ENCODE measurements around the gene CLEC2A. TPM values are rescaled to one million over a fixed set of nuclear protein-coding genes. Genes with fewer than 3 reads are reported as not detected.

The CLEC2A gene
- total and polyA plus RNA-seq, 5 experiments from 2014 or later, result not detected

DNA sequence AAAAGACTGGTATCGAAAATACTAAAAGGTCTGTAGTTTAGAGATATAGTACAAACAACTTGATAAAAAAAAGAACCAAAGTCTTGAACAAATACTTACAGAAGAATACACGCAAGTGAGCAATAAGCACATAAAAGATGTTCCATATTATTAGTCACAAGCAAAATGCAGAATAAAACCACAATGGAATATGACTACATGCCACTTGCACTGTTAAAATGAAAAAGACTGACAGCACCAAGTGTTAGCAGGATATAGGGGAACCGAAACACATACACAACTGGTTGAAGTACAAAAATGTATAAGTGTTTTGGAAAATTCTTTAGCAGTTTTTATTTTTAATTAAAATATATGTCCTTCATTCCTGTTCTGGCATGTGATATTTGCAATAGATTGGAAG is 3.6 kb downstream of the CLEC2A start:
- no peak for DNase-seq
- Mint-ChIP-seq H3K36me3 (no peaks in the 10 kb centered on the region), H3K4me1 (peaks cover 2 to 6% (median 4%) of the 10 kb centered on the region in 4 donors), H3K27ac (no peak overlapping the region), H3K4me3 (no peak overlapping the region), H3K27me3 (peaks cover 0 to 4% (median 0%) of the 10 kb centered on the region in 5 donors), H3K9me3 (peaks cover 0 to 2% (median 0%) of the 10 kb centered on the region in 9 donors)
- POLR2A ChIA-PET, result no interaction called here
- no peak for ATAC-seq

DNA sequence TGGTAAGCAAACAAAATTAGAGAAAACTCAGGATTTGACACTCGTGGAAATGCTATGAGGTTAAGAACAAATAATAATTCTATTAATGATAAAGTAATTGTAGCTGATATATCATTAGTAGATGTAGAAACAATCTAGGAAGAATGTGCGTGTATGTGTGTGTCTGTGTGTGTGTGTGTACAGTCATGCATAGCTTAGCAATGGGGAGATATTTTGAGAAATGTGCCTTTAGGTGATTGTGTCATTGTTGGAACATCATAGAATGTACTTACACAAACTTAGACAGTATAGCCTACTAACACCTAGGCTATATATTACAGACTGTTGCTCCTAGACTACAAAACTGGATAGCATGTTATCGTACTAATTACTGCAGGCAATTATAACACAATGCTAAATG is 5.3 kb downstream of the CLEC2A start:
- Mint-ChIP-seq H3K27me3 (peaks cover 0 to 4% (median 0%) of the 10 kb centered on the region in 5 donors), H3K27ac (no peak overlapping the region), H3K4me1 (peaks cover 6 to 13% (median 12%) of the 10 kb centered on the region in 4 donors), H3K4me3 (no peak overlapping the region), H3K9me3 (peaks cover 0 to 2% (median 0%) of the 10 kb centered on the region in 9 donors), H3K36me3 (no peaks in the 10 kb centered on the region)
- DNase-seq (no peak), ATAC-seq (no peak)
- POLR2A ChIA-PET, result interaction anchor here (0.5 to 0.8 kb wide), 2 partner anchors 113 to 114 kb away, joined by 3 to 7 read pairs; no protein-coding TSS in a partner anchor

DNA sequence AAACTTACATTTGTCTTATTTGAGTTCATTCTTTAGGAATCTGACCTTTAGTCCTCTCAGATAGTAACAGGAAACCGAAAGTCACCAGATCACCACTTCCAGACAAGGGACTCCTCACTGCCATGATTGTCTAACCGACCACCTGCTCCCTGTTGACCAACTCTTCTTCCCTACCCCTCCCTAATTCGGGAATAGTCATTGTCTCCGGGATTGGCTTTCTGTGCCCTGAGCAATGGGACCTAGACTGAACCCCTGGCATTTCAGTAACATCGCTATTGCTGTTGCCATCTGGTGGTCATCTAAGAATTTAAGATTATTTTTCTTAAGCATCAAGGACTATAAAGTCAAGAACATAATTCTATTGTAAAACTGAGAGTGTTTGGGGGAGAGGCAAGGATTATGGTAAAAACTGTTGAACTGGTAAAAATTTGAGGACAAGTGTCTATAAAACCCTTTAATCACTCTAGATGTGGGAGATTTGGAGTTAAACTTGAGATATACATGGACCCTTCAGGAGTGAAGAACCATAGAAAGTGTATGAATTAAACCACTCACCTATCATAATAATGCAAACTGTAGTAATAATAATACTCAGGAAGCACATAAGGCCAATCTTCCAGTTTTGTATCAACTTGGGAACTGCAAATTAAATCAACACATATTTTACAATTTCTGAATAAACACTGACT is 6.3 kb downstream of the CLEC2A start:
- Mint-ChIP-seq H3K27ac (peak overlapping the region in 7 of 10 donors; percentile 4 to 72 (median 44)), H3K4me1 (peaks cover 6 to 13% (median 12%) of the 10 kb centered on the region in 4 donors), H3K9me3 (peaks cover 0 to 2% (median 0%) of the 10 kb centered on the region in 9 donors), H3K36me3 (no peaks in the 10 kb centered on the region), H3K4me3 (peak overlapping the region; percentile 51 to 81 (median 76)), H3K27me3 (peaks cover 0 to 4% (median 0%) of the 10 kb centered on the region in 5 donors)
- POLR2A ChIA-PET, result interaction anchor here (0.8 kb wide), 1 partner anchor 112 kb away, joined by 3 read pairs; no protein-coding TSS in a partner anchor
- peak; percentile 52 to 79 for ATAC-seq
- peak in 5 of 10 donors; percentile 10 to 63 (median 60) for DNase-seq

DNA sequence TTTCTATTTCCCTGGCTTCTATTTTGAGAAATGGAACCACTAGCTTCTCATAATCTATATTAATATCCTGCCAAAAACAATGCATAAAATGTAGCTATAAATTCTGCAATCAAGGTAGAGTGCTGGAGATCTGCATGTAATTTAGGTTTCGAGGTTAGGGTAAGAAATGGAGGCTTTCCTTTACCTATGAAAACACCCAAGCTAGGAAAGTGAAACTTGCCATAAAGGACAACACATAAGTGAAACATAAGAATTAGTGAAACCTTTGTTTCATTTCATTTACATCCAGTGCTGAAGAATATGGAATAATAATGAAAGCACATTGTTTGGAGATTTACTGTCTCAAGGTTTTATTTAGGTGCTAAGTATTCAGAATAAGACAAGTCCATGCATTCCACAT is 9.7 kb downstream of the CLEC2A start:
- peaks cover 0 to 2% (median 0%) of the 10 kb centered on the region in 5 donors for H3K27me3 Mint-ChIP-seq
- H3K4me3 Mint-ChIP-seq, result no peak overlapping the region
- H3K9me3 Mint-ChIP-seq, result peaks cover 0 to 2% (median 0%) of the 10 kb centered on the region in 9 donors
- DNase-seq, result no peak
- H3K27ac Mint-ChIP-seq, result peak overlapping the region in 1 of 10 donors; percentile 24
- ATAC-seq, result no peak
- POLR2A ChIA-PET, result interaction anchor here (1.1 to 1.3 kb wide), 2 partner anchors 17 to 147 kb away, joined by 3 read pairs; no protein-coding TSS in a partner anchor
- peaks cover 0 to 1% (median 0%) of the 10 kb centered on the region in 3 donors for H3K36me3 Mint-ChIP-seq
- H3K4me1 Mint-ChIP-seq, result peaks cover 6 to 13% (median 12%) of the 10 kb centered on the region in 4 donors

DNA sequence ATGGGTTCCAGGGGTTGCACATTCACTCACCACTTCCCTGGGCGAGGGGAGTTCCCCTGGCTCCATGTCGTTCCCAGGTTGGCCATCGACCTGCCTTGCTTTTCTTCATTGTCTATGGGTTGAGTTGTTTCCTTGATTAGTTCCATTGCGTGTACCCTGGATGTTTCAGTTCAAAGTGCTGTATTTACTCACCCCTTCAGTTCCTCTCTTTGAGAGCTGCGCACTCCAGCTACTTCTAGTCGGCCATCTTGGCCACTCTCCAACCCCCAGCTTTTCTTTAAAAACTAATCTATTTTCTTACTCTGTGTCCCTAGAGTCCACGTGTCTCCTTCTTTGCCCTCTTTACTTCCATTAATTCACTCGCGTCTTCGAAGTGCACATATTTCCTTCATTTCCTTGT is 11.7 kb downstream of the CLEC2A start:
- DNase-seq (no peak), ATAC-seq (no peak)
- peaks cover 4 to 10% (median 8%) of the 10 kb centered on the region in 4 donors for H3K4me1 Mint-ChIP-seq
- H3K9me3 Mint-ChIP-seq, result peaks cover 0 to 2% (median 0%) of the 10 kb centered on the region in 9 donors
- H3K27me3 Mint-ChIP-seq, result peaks cover 0 to 4% (median 0%) of the 10 kb centered on the region in 5 donors
- no peak overlapping the region for H3K27ac Mint-ChIP-seq
- no peak overlapping the region for H3K4me3 Mint-ChIP-seq
- POLR2A ChIA-PET, result interaction anchor here (1.3 kb wide), 1 partner anchor 14 kb away, joined by 3 read pairs; no protein-coding TSS in a partner anchor
- peaks cover 0 to 1% (median 0%) of the 10 kb centered on the region in 3 donors for H3K36me3 Mint-ChIP-seq

DNA sequence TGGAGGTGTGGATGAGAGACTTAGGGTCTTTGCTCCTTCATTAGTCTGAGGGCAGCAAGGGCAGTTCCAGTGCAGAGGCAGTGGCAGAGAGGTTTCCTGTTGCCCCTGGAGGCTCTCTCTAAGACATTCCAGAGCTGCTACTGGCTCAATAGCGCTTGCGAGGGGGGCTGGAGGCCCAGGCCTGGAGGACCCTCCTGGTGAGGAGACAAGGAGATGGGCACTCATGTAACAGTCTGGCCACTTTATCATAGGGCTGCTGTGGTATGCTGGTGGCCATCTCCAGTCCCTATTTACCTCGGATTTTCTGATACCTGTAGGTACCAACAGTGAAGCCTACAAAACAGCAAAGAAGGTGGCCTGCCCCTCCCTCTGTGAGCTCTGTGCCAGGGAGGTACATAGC is 12.7 kb downstream of the CLEC2A start:
- peaks cover 0 to 2% (median 0%) of the 10 kb centered on the region in 9 donors for H3K9me3 Mint-ChIP-seq
- POLR2A ChIA-PET, result interaction anchor here (1.1 to 1.3 kb wide), 2 partner anchors 9 to 13 kb away, joined by 3 read pairs; no protein-coding TSS in a partner anchor
- H3K27me3 Mint-ChIP-seq, result peaks cover 0 to 4% (median 0%) of the 10 kb centered on the region in 5 donors
- H3K27ac Mint-ChIP-seq, result no peak overlapping the region
- H3K4me3 Mint-ChIP-seq, result no peak overlapping the region
- no peak for ATAC-seq
- DNase-seq, result no peak
- peaks cover 4 to 10% (median 8%) of the 10 kb centered on the region in 4 donors for H3K4me1 Mint-ChIP-seq
- H3K36me3 Mint-ChIP-seq, result peaks cover 0 to 1% (median 0%) of the 10 kb centered on the region in 3 donors

DNA sequence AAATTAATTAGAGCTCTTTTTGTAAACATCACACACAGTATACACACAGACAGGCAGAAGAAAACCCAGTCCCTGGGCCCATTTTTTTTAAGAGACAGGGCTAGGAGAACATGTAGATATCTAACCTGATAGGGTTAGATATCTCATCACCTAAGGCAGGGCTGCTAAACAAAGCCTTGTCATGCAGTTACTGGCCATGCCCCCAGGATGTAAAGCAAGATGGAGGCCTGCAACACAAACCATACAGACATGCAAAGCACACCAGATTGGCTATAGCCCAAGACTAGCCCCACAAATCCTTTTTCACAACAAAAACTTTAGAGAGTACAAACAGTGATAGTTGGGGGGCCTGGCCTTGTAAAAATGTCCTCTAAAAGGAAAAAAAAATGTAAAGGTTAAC is 20.5 kb downstream of the CLEC2A start:
- no peak for ATAC-seq
- DNase-seq, result no peak
- H3K36me3 Mint-ChIP-seq, result peaks cover 0 to 19% (median 18%) of the 10 kb centered on the region in 3 donors
- peaks cover 15 to 33% (median 28%) of the 10 kb centered on the region in 4 donors for H3K4me1 Mint-ChIP-seq
- H3K9me3 Mint-ChIP-seq, result peaks cover 7 to 43% (median 21%) of the 10 kb centered on the region in 9 donors
- H3K27me3 Mint-ChIP-seq, result peaks cover 0 to 1% (median 0%) of the 10 kb centered on the region in 5 donors
- peak overlapping the region in 1 of 10 donors; percentile 8 for H3K27ac Mint-ChIP-seq
- POLR2A ChIA-PET, result interaction anchor here (0.8 kb wide), 1 partner anchor 36 kb away, joined by 3 read pairs; no protein-coding TSS in a partner anchor
- no peak overlapping the region for H3K4me3 Mint-ChIP-seq

DNA sequence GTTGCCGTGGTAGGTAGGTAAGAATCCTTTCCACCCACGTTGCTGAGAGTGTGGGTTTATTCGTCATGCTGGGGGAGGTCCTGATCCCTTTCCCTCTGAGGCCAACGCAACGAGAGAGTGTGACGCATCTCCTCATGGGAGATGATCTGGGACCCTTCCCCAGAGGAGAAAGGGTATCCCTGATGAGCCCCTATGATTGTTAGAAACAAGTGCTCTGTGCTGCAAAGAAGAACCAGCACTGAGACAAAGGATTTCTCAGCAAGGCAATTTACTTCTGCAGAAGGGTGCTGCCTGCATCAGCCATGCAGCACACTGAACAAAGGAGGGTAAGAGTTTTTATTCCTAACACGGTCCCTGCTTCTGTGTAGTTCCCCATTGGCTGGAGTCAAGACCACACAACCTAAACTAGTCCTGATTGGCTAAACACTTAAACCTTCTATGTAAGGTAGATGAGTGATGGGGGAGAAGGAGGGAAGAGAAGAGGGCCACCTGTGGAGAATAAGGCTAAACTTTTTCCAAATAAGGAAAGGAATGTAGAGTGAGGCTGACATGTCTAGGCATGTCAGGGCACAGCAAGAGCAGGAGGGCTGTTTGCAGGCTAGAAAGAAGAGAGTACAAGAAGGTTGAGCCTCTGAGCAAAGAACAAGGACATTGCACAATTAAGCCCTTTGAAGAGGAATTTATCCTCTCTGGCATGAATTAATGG is 21.3 kb downstream of the CLEC2A start:
- peaks cover 7 to 43% (median 23%) of the 10 kb centered on the region in 9 donors for H3K9me3 Mint-ChIP-seq
- H3K36me3 Mint-ChIP-seq, result peaks cover 0 to 19% (median 18%) of the 10 kb centered on the region in 3 donors
- DNase-seq (no peak), ATAC-seq (no peak)
- no peaks in the 10 kb centered on the region for H3K27me3 Mint-ChIP-seq
- POLR2A ChIA-PET, result interaction anchor here (1.1 kb wide), 1 partner anchor 9 kb away, joined by 3 read pairs; no protein-coding TSS in a partner anchor
- no peak overlapping the region for H3K4me3 Mint-ChIP-seq
- H3K4me1 Mint-ChIP-seq, result peaks cover 21 to 41% (median 37%) of the 10 kb centered on the region in 4 donors
- H3K27ac Mint-ChIP-seq, result peak overlapping the region in 7 of 10 donors; percentile 8 to 72 (median 48)

DNA sequence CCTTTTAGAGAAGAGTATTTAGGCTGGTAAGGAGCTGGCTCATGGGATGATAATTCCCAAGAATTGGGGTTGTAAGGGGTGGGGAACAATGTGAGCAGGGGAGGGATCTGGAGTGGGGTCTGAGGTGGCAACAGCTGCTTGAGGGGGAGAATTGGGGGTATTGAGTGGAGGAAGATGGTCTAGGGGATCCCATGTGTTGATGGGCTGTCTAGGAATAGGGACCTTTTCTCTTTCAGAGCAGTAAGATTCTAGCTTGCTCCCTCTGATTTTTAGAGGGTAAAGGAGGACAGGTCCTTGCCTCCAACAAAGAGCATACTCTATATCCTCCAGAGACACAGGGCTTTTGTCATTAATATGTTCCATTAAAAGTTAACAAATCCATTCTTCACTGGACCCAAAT is 22.4 kb downstream of the CLEC2A start:
- H3K4me1 Mint-ChIP-seq, result peaks cover 21 to 48% (median 44%) of the 10 kb centered on the region in 4 donors
- no peak for DNase-seq
- H3K9me3 Mint-ChIP-seq, result peaks cover 7 to 43% (median 23%) of the 10 kb centered on the region in 9 donors
- peaks cover 0 to 19% (median 18%) of the 10 kb centered on the region in 3 donors for H3K36me3 Mint-ChIP-seq
- H3K4me3 Mint-ChIP-seq, result peak overlapping the region in 1 of 10 donors; percentile 41
- H3K27me3 Mint-ChIP-seq, result no peaks in the 10 kb centered on the region
- H3K27ac Mint-ChIP-seq, result peak overlapping the region in 2 of 10 donors; percentile 33 to 45
- POLR2A ChIA-PET, result interaction anchor here (0.5 to 1.5 kb wide), 3 partner anchors 10 to 96 kb away, joined by 3 to 5 read pairs (median 4); no protein-coding TSS in a partner anchor
- no peak for ATAC-seq

DNA sequence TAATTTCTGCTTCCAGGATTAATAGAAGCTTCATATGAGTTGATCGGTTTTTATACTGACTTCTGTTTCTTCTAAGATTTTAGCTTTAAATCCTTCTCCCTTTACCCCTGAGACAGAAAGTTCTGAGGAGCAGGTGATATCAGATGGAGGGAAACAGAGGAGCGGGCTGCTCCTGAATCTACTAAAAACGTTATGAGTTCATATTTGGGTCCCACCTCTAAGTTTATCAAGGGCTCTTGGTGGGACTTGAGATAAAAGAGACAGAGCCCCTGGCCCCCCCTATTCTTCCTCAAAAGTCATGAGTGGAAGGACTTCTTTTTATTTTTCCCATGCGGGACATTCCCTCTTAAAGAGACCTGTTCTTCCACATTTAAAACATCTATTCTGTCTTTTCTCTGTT is 23.8 kb downstream of the CLEC2A start:
- H3K9me3 Mint-ChIP-seq, result peaks cover 7 to 50% (median 26%) of the 10 kb centered on the region in 9 donors
- H3K27me3 Mint-ChIP-seq, result no peaks in the 10 kb centered on the region
- ATAC-seq, result no peak
- H3K36me3 Mint-ChIP-seq, result peaks cover 0 to 19% (median 18%) of the 10 kb centered on the region in 3 donors
- peak overlapping the region in 2 of 10 donors; percentile 33 to 56 for H3K4me3 Mint-ChIP-seq
- no peak for DNase-seq
- peak overlapping the region in 7 of 10 donors; percentile 8 to 92 (median 53) for H3K27ac Mint-ChIP-seq
- H3K4me1 Mint-ChIP-seq, result peaks cover 21 to 48% (median 44%) of the 10 kb centered on the region in 4 donors
- POLR2A ChIA-PET, result interaction anchor here (3.0 to 3.2 kb wide), 2 partner anchors 37 to 41 kb away, joined by 17 to 26 read pairs; partner anchors contain the start of gene CLEC2B

DNA sequence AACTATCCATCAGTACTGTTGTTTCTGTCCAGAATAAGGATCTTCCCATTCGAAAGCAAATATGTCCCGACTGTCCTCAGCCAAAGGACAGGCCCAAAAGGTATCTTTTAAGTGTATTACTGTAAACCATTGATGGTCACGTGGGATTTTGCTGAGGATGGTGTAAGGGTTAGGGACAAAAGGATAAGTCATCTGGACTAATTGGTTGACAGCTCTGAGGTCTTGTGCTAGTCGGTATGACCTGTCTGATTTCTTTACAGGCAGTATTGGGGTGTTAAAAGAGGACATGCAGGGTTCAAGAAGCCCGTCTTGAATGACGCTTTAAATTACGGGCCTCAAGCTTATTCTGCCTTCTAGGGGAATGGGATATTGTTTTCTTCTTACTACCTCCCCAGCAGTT is 24.4 kb downstream of the CLEC2A start:
- DNase-seq (no peak), ATAC-seq (no peak)
- peaks cover 10 to 54% (median 31%) of the 10 kb centered on the region in 9 donors for H3K9me3 Mint-ChIP-seq
- peak overlapping the region in 8 of 10 donors; percentile 27 to 94 (median 54) for H3K27ac Mint-ChIP-seq
- H3K36me3 Mint-ChIP-seq, result peaks cover 0 to 24% (median 22%) of the 10 kb centered on the region in 3 donors
- H3K4me3 Mint-ChIP-seq, result peak overlapping the region in 2 of 10 donors; percentile 80
- H3K4me1 Mint-ChIP-seq, result peaks cover 20 to 47% (median 43%) of the 10 kb centered on the region in 4 donors
- POLR2A ChIA-PET, result interaction anchor here (2.1 to 3.2 kb wide), 3 partner anchors 37 to 147 kb away, joined by 6 to 26 read pairs (median 17); partner anchors contain the start of genes CD69 and CLEC2B
- no peaks in the 10 kb centered on the region for H3K27me3 Mint-ChIP-seq

Data from naive thymus-derived CD8-positive, alpha-beta T cell (primary cell).